Heart left ventricle (tissue), 16 donors: ENCODE data around the gene DNAJC27. TPM values are rescaled to one million over a fixed set of nuclear protein-coding genes. Genes with fewer than 3 reads are reported as not detected.
"Not testable (repeated sequence)": the region's sequence is repeated elsewhere in the genome, so short reads cannot be mapped to it uniquely, and the experiment has no call there.

Source experiments
- ATAC-seq, 4 donors: fragments of 200-7000 bp; cut with Tn5 transposase; one replicate each; pipeline ENCODE4 v1.9.1; 2020 to 2022; ENCODE audit warnings: moderate library complexity in 4 of 4, mild to moderate bottlenecking in 3 of 4, moderate number of reproducible peaks in 1 of 4
- DNase-seq, 5 donors: peaks; one replicate each; pipeline ENCODE4 v3.0.0-alpha.2; 2020
- H3K27ac ChIP-seq, 12 donors: fragments of 200-600 bp; sonication (generic) in 4 of 12; one replicate each; pipeline versions ENCODE4 v1.5.0 to v1.8.0; 2016 to 2022; ENCODE audit warnings: mild to moderate bottlenecking in 2 of 12
- H3K27me3 ChIP-seq, 9 donors: fragments of 200-600 bp; sonication (generic) in 2 of 9; one replicate each; pipeline versions ENCODE4 v1.5.1 to v1.8.0; 2016 to 2022; ENCODE audit warnings: mild to moderate bottlenecking in 3 of 9
- H3K36me3 ChIP-seq, 9 donors: fragments of 200-600 bp; sonication (generic) in 2 of 9; one replicate each; pipeline versions ENCODE4 v1.5.0 to v1.8.0; 2018 to 2022; ENCODE audit warnings: mild to moderate bottlenecking in 2 of 9
- H3K4me1 ChIP-seq, 12 donors: fragments of 200-600 bp; sonication (generic) in 4 of 12; one replicate each; pipeline versions ENCODE4 v1.5.0 to v1.8.0; 2016 to 2022; ENCODE audit warnings: mild to moderate bottlenecking in 3 of 12
- H3K4me3 ChIP-seq, 12 donors: fragments of 200-600 bp; sonication (generic) in 4 of 12; one replicate each; pipeline versions ENCODE4 v1.5.0 to v1.8.0; 2017 to 2022; ENCODE audit warnings: mild to moderate bottlenecking in 9 of 12, moderate library complexity in 4 of 12
- H3K9me3 ChIP-seq, 12 donors: fragments of 200-600 bp; sonication (generic) in 4 of 12; one replicate each; pipeline versions ENCODE4 v1.5.0 to v1.8.0; 2016 to 2022; ENCODE audit warnings: mild to moderate bottlenecking in 1 of 12
- CTCF ChIP-seq, 12 donors: fragments of 200-600 bp; sonication (generic) in 4 of 12; IDR thresholded peaks; one replicate each; pipeline versions ENCODE4 v1.5.0 to v1.8.0; 2018 to 2022; ENCODE audit warnings: antibody characterized with exemption in 12 of 12, mild to moderate bottlenecking in 5 of 12
- POLR2A ChIP-seq, 2 donors: fragments of 450-650 bp; IDR thresholded peaks; one replicate each; pipeline ENCODE4 v1.6.1; 2017; ENCODE audit warnings: antibody characterized with exemption in 2 of 2, mild to moderate bottlenecking in 2 of 2, moderate library complexity in 2 of 2
- WGBS, 4 donors: extraction: QIAGEN DNeasy Blood & Tissue Kit in 2 of 4; methylation state at CpG; one replicate each; pipeline versions ENCODE4 v1.1.5 to v1.1.7; 2013 to 2018; 5-methylcytosine and 5-hydroxymethylcytosine counted together
- intact Hi-C, 10 donors: fragments of 100-400 bp; cut with DNase I; formaldehyde crosslinking; loops; one replicate each; pipeline versions ENCODE4 v1.11.1 to v1.14.2; 2022
- long read RNA-seq, 3 donors: library from polyadenylated mRNA; unstranded; transcript quantifications; one replicate each; pipeline ENCODE4 v2.0.0, GENCODE V29; 2020 to 2021
- polyA plus RNA-seq, 2 donors: library from polyadenylated mRNA; stranded (reverse); fragments of 200-250 nt; gene quantifications; one replicate each; pipeline ENCODE4 v1.2.3, GENCODE V29; 2013
- total RNA-seq, 9 donors: library from RNA; depleted of rRNA in 2 of 9; stranded (reverse); fragments of >200 nt in 2 of 9; fragmentation: NEBNext Ultra II Directional in 3 of 9; extraction: Animal tissue kit (Norgen Biotek cat#: 25700) in 3 of 9; gene quantifications; one replicate each; pipeline versions ENCODE4 v1.1.0 to v1.2.4, GENCODE V29; 2016 to 2023
- donor health status: ischemic (EF 13 %, LVEDD 7.1; RV severe dilation, severe dysfunction).
- donor health status: healthy with polysubstance abuse.
- donor health status: DM: no; HTN: yes; CAD: no.
- donor health status: DM: no; HTN: no; CAD: no.
- donor health status: ischemic (EF 25% LVEDD 6.9; RV normal size, moderate dysfunction).
- donor health status: ischemic (EF 25% LVEDD 5.7; RV mildly dilated, moderate dysfunction).
- donor health status: healthy.
- donor health status: DM: yes; HTN: yes; CAD: no.
- donor health status: ischemic (EF 35%, LVEDD 5.7; RV mildly dilated, moderate dysfunction).
- donor health status: nonischemic (EF 11% LVEDD 7.7; RV severe dilation, severe dysfunction).
- donor health status: DM: yes; HTN: yes; CAD: no.
- donor health status: PGD.
- donor health status: ischemic (EF 29% LVEDD 5.4; RV normal size, mild dysfunction).
- donor health status: nonischemic (EF 23%, LVEDD 6.1; RV moderate dilation, normal function).

The DNAJC27 gene
- total RNA-seq = 10 to 100 TPM in 2 of 9 donors, 1 to 10 TPM in 7; 5.1 to 13.6 (median 9.1) TPM
- polyA plus RNA-seq = 1 to 10 TPM; 4.3 to 5.0 TPM
- long read RNA-seq, donor 1, full-length matches to known transcripts = 3 of 13 reads
- long read RNA-seq, donor 1, partial matches to known transcripts = 0 of 13 reads
- long read RNA-seq, donor 1, other reads (novel, unspliced or antisense) = 10 of 13 reads
- long read RNA-seq, donor 2, full-length matches to known transcripts = 11 of 22 reads
- long read RNA-seq, donor 2, partial matches to known transcripts = 0 of 22 reads
- long read RNA-seq, donor 2, other reads (novel, unspliced or antisense) = 11 of 22 reads
- long read RNA-seq, donor 3, full-length matches to known transcripts = 12 of 15 reads
- long read RNA-seq, donor 3, partial matches to known transcripts = 1 of 15 reads
- long read RNA-seq, donor 3, other reads (novel, unspliced or antisense) = 2 of 15 reads

- H3K27me3 ChIP-seq = no peaks in the 10 kb centered on the region
- peaks cover 0 to 9% (median 5%) of the 10 kb centered on the region in 9 donors for H3K36me3 ChIP-seq
- DNase-seq = peak; percentile 98 to 99 (median 99)
- TF ChIP-seq CTCF (IDR thresholded peaks at IDR 0.05) = no peak
- TF ChIP-seq POLR2A (IDR thresholded peaks at IDR 0.05) = peak; percentile 53 to 95
- intact Hi-C loops = loop anchor here in 5 of 10 donors (2.0 to 10.0 kb wide), 6 partner anchors 69 to 226 kb away; partner anchors contain the start of genes EFR3B (in 3 of the 5), CENPO (in 1 of the 5) and PTRHD1 (in 1 of the 5)
- H3K9me3 ChIP-seq = no peaks in the 10 kb centered on the region
- peak within 1 kb of the TSS; percentile 70 to 94 (median 82) for H3K4me3 ChIP-seq
- ATAC-seq = peak; percentile 95 to 97 (median 96)
- WGBS, 4 donors = 0 to 1% (median 0%) methylated on average over 46 to 72 of the region's 72 CpGs
- H3K4me1 ChIP-seq = peaks cover 0 to 23% (median 13%) of the 10 kb centered on the region in 12 donors
- peak within 1 kb of the TSS; percentile 95 to 99 (median 98) for H3K27ac ChIP-seq
These were observed at the start of gene DNAJC27 for GRCh38 chr2:24971536-24972314. DNAJC27 (minus strand) TSS chr2:24971955; CDS start chr2:24971904, 51 bp downstream.

DNA sequence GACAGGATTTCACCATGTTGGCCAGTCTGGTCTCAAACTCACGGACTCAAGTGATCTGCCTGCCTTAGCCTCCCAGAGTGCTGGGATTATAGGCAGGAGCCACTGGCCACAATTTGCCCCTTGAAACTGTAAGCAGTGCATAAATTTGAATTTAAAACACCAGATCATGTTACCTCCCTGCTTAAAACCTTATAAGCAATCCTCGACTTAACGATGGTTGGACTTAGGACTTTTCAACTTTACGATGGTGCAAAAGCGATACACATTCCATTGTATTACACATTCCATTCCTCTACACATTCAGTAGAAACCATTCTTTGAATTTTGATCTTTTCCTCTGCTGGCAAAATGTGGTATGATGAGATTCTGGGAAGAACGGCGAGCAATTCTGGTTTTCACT, 46.9 kb upstream of the DNAJC27 start:
- intact Hi-C loops = no loop called here
- H3K4me3 ChIP-seq = no peak overlapping the region
- no peak for DNase-seq
- no peaks in the 10 kb centered on the region for H3K27me3 ChIP-seq
- no peaks in the 10 kb centered on the region for H3K9me3 ChIP-seq
- TF ChIP-seq POLR2A (IDR thresholded peaks at IDR 0.05) = no peak
- no peak for TF ChIP-seq CTCF (IDR thresholded peaks at IDR 0.05)
- no peak for ATAC-seq
- no peak overlapping the region for H3K27ac ChIP-seq
- 92 to 97% (median 95%) methylated on average over 7 of the region's 7 CpGs for WGBS, 4 donors
- peaks cover 0 to 5% (median 0%) of the 10 kb centered on the region in 12 donors for H3K4me1 ChIP-seq
- no peaks in the 10 kb centered on the region for H3K36me3 ChIP-seq

GRCh38 chr2:25014631-25015030, 42.9 kb upstream of the DNAJC27 start:
- DNase-seq (no peak), ATAC-seq (no peak)
- no peaks in the 10 kb centered on the region for H3K27me3 ChIP-seq
- TF ChIP-seq CTCF (IDR thresholded peaks at IDR 0.05) (no peak), POLR2A (IDR thresholded peaks at IDR 0.05) (no peak)
- no peak overlapping the region for H3K27ac ChIP-seq
- peaks cover 0 to 4% (median 0%) of the 10 kb centered on the region in 12 donors for H3K4me1 ChIP-seq
- H3K9me3 ChIP-seq = no peaks in the 10 kb centered on the region
- WGBS, 4 donors = 76 to 91% (median 89%) methylated on average over 9 of the region's 9 CpGs
- H3K4me3 ChIP-seq = no peak overlapping the region
- no peaks in the 10 kb centered on the region for H3K36me3 ChIP-seq
- intact Hi-C loops = no loop called here

GRCh38 chr2:25011342-25011741, 39.6 kb upstream of the DNAJC27 start:
- H3K27me3 ChIP-seq, H3K9me3 ChIP-seq, ATAC-seq, H3K4me1 ChIP-seq, H3K36me3 ChIP-seq, H3K27ac ChIP-seq, H3K4me3 ChIP-seq, DNase-seq, intact Hi-C loops: not testable (repeated sequence)
- WGBS, 4 donors = 92 to 98% (median 97%) methylated on average over 2 of the region's 2 CpGs
